Bronchial smooth muscle cell (primary cell): Measurements from ENCODE around the gene BEX1. TPM values are rescaled to one million over a fixed set of nuclear protein-coding genes. Genes with fewer than 3 reads are reported as not detected.

Experiments
- total RNA-seq: library from RNA; depleted of rRNA; stranded (reverse); fragments of >200 nt; gene quantifications from 2 replicates; pipeline ENCODE4 v1.2.1, GENCODE V29; 2014

The BEX1 gene
- 0.63 TPM in 1 of 2 replicates, not detected in the other for total RNA-seq

DNA sequence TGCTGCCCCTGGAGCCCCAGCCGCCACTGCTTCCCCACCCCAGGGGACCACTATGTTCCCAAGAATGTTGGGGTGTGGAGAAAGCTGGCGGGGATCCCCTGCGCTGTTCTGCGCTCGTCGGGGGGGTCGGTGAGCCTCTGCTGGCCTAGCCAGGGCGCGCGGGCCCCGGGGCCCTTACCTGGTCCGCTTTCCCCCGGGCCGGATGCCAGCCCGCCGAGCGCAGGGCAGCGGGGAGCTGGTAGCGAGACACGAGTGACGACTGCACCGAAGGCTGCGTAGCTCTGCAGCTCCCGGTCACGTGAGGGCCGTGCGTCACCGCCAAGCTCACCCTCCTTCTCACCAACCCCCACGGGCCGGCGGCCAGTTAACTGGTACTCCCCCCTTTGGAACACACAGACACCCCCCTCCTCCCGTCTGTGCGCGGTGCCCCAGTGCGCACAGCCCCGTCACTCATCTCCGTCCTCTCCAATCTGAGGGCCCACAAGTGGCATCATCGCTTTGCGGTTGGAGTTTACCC lies at the start of gene BEX1:
TSS of gene BEX1 (minus strand) at position 254 of the 517 bp plus-strand sequence. CDS start 897 bp downstream, outside the sequence.

DNA sequence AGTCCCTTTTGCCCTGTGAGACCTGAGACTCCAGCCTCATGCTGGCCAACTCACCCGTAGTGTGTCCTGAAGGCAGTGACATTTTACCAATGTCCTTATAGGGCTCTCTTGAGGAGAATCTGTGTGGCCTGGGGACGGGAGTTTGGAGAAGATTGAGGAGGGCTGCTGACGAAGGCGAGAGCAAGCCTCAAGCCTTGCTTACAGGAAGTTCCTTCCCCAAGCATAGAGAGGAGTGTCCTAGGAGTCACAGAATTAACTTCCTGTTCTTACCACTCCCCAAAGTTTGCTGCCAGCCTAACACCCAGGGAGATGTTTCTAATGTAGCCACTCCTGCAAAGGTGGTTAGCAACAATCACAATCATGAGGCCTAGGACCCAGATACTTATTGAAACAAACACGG lies 29.0 kb upstream of the BEX1 start, which contains the start of gene NXF3:
TSS of gene NXF3 (minus strand) at position 202 of the 400 bp plus-strand sequence. CDS start at position 82, 120 bp downstream.

Other genes with a start within 250 kb of the BEX1 start
- gene RAB40AL, start 126.9 kb downstream of the BEX1 start, total RNA-seq: 0.09 and 0.32 TPM in 2 replicates
- not detected in 2 replicates for gene NXF3, start 29.0 kb upstream of the BEX1 start, total RNA-seq
- 12.1 and 22.4 TPM in 2 replicates for gene BEX4, start 150.9 kb upstream of the BEX1 start, total RNA-seq
- gene TCEAL8, start 191.0 kb upstream of the BEX1 start, total RNA-seq: 87.2 and 164 TPM in 2 replicates
- gene TCEAL5, start 212.6 kb upstream of the BEX1 start, total RNA-seq: not detected in 2 replicates
- 0.60 and 1.4 TPM in 2 replicates for gene BEX2, start 246.8 kb upstream of the BEX1 start, total RNA-seq